Panc1 (cell line): Measurements from ENCODE around the gene SLC26A11. TPM values are rescaled to one million over a fixed set of nuclear protein-coding genes. Genes with fewer than 3 reads are reported as not detected.

Experiments used
- ATAC-seq: fragments of 200-7000 bp; cut with Tn5 transposase; 2 replicates; pipeline ENCODE4 v1.9.1; 2020; ENCODE audit warnings: mild to moderate bottlenecking, moderate library complexity
- BruUV-seq: library from RNA; stranded (reverse); fragments of 400-500 nt; replicated peaks from 2 replicates; lab custom pipeline; 2021; lab: Mats Ljungman, UMichigan
- CTCF ChIA-PET: fragments of 300-600 bp; sonication (Branson Sonifier 250); formaldehyde crosslinking; loops from one replicate; lab custom pipeline; 2022; ENCODE audit warnings: antibody characterized with exemption; lab: Charles Lee
- POLR2A ChIA-PET: fragments of 300-600 bp; sonication (Branson Sonifier 250); formaldehyde crosslinking; loops from one replicate; lab custom pipeline; 2022; ENCODE audit warnings: antibody characterized with exemption; lab: Charles Lee
- DNase-seq: peaks from one replicate; pipeline ENCODE4 v3.0.0-alpha.2; 2010; ENCODE audit warnings: low read depth, low spot score
- H3K27ac ChIP-seq: 2 replicates; pipeline ENCODE4 v1.5.1; 2011; ENCODE audit warnings: mild to moderate bottlenecking, low read length, inconsistent platforms
- H3K27me3 ChIP-seq: fragments of 200-500 bp; sonication (Bioruptor generic); 2 replicates; pipeline ENCODE4 v1.6.0; 2014; ENCODE audit warnings: low read length, inconsistent platforms; ENCODE audit not compliant: control insufficient read depth, insufficient read depth
- H3K36me3 ChIP-seq: fragments of 200-500 bp; sonication (Bioruptor generic); 2 replicates; pipeline ENCODE4 v1.5.1; 2014; ENCODE audit warnings: inconsistent platforms, mild to moderate bottlenecking, low read length, moderate library complexity; ENCODE audit not compliant: control insufficient read depth, insufficient read depth
- H3K4me1 ChIP-seq: 2 replicates; pipeline ENCODE4 v1.5.1; 2011; ENCODE audit warnings: inconsistent platforms, mild to moderate bottlenecking, low read length, moderate library complexity; ENCODE audit not compliant: control insufficient read depth, insufficient read depth
- H3K4me3 ChIP-seq, 2 experiments: 2 replicates each; pipeline ENCODE4 v1.5.1; 2011 to 2012; ENCODE audit warnings: low read depth in 2 of 2, low read length in 2 of 2, mild to moderate bottlenecking in 2 of 2, inconsistent platforms in 1 of 2, moderate library complexity in 1 of 2
- H3K9me3 ChIP-seq: fragments of 200-500 bp; sonication (Bioruptor generic); 2 replicates; pipeline ENCODE4 v1.5.1; 2014; ENCODE audit warnings: low read depth, mild to moderate bottlenecking, inconsistent platforms, low read length, moderate library complexity; ENCODE audit not compliant: control insufficient read depth, insufficient read depth
- POLR2AphosphoS5 ChIP-seq: IDR thresholded peaks from 2 replicates; pipeline ENCODE4 v1.6.1; 2012; ENCODE audit warnings: mild to moderate bottlenecking, low read depth, low read length, moderate library complexity
- REST ChIP-seq, 2 experiments: IDR thresholded peaks; 2 replicates each; pipeline ENCODE4 v1.6.1; 2011 to 2012; ENCODE audit warnings: low read depth in 2 of 2, control low read depth in 1 of 2, low read length in 1 of 2, mild to moderate bottlenecking in 1 of 2, moderate library complexity in 1 of 2; ENCODE audit not compliant: insufficient read depth in 1 of 2
- SIN3A ChIP-seq: IDR thresholded peaks from 2 replicates; pipeline ENCODE4 v1.6.1; 2012; ENCODE audit warnings: low read depth, mild to moderate bottlenecking, low read length, moderate library complexity, borderline replicate concordance; ENCODE audit not compliant: insufficient read depth
- TCF7L2 ChIP-seq: IDR thresholded peaks from 2 replicates; pipeline ENCODE4 v1.6.1; 2011; ENCODE audit warnings: mild to moderate bottlenecking, low read depth, low read length, inconsistent platforms
- in situ Hi-C: cut with HindIII; loops from 2 replicates; pipeline ENCODE4 v1.10.0; 2016; ENCODE audit warnings: low sequenced_read_pairs, low pct_unique_long_range_greater_than_20kb
- intact Hi-C: fragments of 100-400 bp; cut with micrococcal nuclease; formaldehyde crosslinking; loops from one replicate; pipeline ENCODE4 v1.10.0; 2022; ENCODE audit not compliant: unreplicated experiment
- total RNA-seq: library from RNA; stranded (reverse); gene quantifications from one replicate; pipeline ENCODE4 v1.2.1, GENCODE V29; 2021; ENCODE audit not compliant: unreplicated experiment
- TF ChIP-seq, protein P1 (sequence below): fragments of 450-650 bp; IDR thresholded peaks from 2 replicates; pipeline ENCODE4 v1.5.1; 2017; ENCODE audit warnings: mild to moderate bottlenecking

Gene SLC26A11
- total RNA-seq, 1 experiment from 2014 or later = 30.9 TPM

GRCh38 chr17:80228477-80228876 lies 8.2 kb downstream of the SLC26A11 start:
- intact Hi-C loops = no loop called here
- BruUV-seq = no TSS peak
- CTCF ChIA-PET = interaction anchor here (0.6 kb wide), 1 partner anchor 25 kb away, joined by 4 read pairs; no protein-coding TSS in a partner anchor
- H3K27ac ChIP-seq = no peak overlapping the region
- no peaks in the 10 kb centered on the region for H3K27me3 ChIP-seq
- in situ Hi-C loops = no loop called here
- TF ChIP-seq POLR2AphosphoS5 = no peak
- no peak for TF ChIP-seq TCF7L2
- TF ChIP-seq, protein P1, sequence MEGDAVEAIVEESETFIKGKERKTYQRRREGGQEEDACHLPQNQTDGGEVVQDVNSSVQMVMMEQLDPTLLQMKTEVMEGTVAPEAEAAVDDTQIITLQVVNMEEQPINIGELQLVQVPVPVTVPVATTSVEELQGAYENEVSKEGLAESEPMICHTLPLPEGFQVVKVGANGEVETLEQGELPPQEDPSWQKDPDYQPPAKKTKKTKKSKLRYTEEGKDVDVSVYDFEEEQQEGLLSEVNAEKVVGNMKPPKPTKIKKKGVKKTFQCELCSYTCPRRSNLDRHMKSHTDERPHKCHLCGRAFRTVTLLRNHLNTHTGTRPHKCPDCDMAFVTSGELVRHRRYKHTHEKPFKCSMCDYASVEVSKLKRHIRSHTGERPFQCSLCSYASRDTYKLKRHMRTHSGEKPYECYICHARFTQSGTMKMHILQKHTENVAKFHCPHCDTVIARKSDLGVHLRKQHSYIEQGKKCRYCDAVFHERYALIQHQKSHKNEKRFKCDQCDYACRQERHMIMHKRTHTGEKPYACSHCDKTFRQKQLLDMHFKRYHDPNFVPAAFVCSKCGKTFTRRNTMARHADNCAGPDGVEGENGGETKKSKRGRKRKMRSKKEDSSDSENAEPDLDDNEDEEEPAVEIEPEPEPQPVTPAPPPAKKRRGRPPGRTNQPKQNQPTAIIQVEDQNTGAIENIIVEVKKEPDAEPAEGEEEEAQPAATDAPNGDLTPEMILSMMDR = no peak
- TF ChIP-seq SIN3A = no peak
- no peak for TF ChIP-seq REST (IDR thresholded peaks at IDR 0.05; ENCODE audit: insufficient read depth in 1 of 2, low read depth in 2 of 2, low read length in 1 of 2)
- POLR2A ChIA-PET = no interaction called here
- no peak for DNase-seq
- no peaks in the 10 kb centered on the region for H3K36me3 ChIP-seq
- ATAC-seq = no peak
- H3K9me3 ChIP-seq = peaks cover 12% of the 10 kb centered on the region; the same call in 1 of the 2 replicates
- H3K4me3 ChIP-seq = no peak overlapping the region
- no peaks in the 10 kb centered on the region; the same call in 1 of the 2 replicates for H3K4me1 ChIP-seq

DNA sequence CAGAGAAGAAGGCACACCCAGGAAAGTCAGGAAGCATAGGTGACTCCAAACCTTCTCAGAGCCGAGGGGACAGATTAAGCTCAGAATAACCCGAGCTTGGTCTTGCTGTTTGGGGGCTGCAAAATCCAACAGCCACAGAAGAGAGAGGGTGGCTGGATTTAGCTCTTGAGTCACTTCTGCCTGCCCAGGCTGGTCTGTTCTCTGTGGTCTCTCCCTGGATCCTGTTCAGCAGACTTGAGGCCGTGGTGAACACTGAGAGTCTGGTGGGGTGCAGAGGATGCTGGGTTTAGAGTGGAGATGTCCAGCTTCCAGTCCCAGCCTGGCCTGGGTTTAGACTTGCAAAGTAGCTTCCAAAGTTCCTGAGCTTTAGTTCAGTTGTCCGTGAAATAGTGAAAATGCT lies 8.8 kb downstream of the SLC26A11 start:
- DNase-seq (no peak), ATAC-seq (no peak)
- CTCF ChIA-PET = interaction anchor here (0.6 kb wide), 1 partner anchor 26 kb away, joined by 4 read pairs; no protein-coding TSS in a partner anchor
- in situ Hi-C loops (no loop called here), intact Hi-C loops (no loop called here)
- peaks cover 14% of the 10 kb centered on the region; the same call in 1 of the 2 replicates for H3K9me3 ChIP-seq
- TF ChIP-seq, protein P1 = no peak
- TF ChIP-seq POLR2AphosphoS5 = no peak
- TF ChIP-seq TCF7L2 = no peak
- no peak for TF ChIP-seq SIN3A
- TF ChIP-seq REST (IDR thresholded peaks at IDR 0.05; ENCODE audit: insufficient read depth in 1 of 2, low read depth in 2 of 2, low read length in 1 of 2) = no peak
- H3K4me3 ChIP-seq = no peak overlapping the region
- no TSS peak for BruUV-seq
- H3K27ac ChIP-seq = no peak overlapping the region
- H3K36me3 ChIP-seq = no peaks in the 10 kb centered on the region
- H3K4me1 ChIP-seq = no peaks in the 10 kb centered on the region; the same call in 1 of the 2 replicates
- no peaks in the 10 kb centered on the region for H3K27me3 ChIP-seq
- POLR2A ChIA-PET = no interaction called here
